Measurements from ENCODE around the gene MIPOL1.

- no peak for TF ChIP-seq ATF3 (IDR thresholded peaks at IDR 0.05)
- TF ChIP-seq RAD21 (IDR thresholded peaks at IDR 0.05): no peak
- TF ChIP-seq TAF1 (conservative IDR thresholded peaks at IDR 0.05): no peak
These were observed 5.7 kb downstream of the MIPOL1 start for GRCh38 chr14:37203423-37203822.
